IMR-90 (cell line): ENCODE data around the gene CHMP6. TPM values are rescaled to one million over a fixed set of nuclear protein-coding genes. Genes with fewer than 3 reads are reported as not detected.
A peak's percentile ranks its signal among the peaks of the same experiment; 100 is the strongest.

Experiments used
- ATAC-seq: fragments of 200-7000 bp; cut with Tn5 transposase; 2 replicates; pipeline ENCODE4 v1.9.1; 2020; ENCODE audit warnings: low read depth, mild to moderate bottlenecking, moderate library complexity
- BruUV-seq: library from RNA; stranded (reverse); fragments of 400-500 nt; replicated peaks from 2 replicates; lab custom pipeline; 2021; lab: Mats Ljungman, UMichigan
- CTCF ChIA-PET: fragments of 300-600 bp; formaldehyde crosslinking; extraction: SDS; loops from one replicate; lab custom pipeline; 2021; ENCODE audit warnings: antibody characterized with exemption; lab: Yijun Ruan, JAX
- POLR2A ChIA-PET: fragments of 300-600 bp; sonication (Branson Sonifier 250); formaldehyde crosslinking; loops from one replicate; lab custom pipeline; 2022; ENCODE audit warnings: antibody characterized with exemption; ENCODE audit not compliant: unreplicated experiment; lab: Charles Lee
- DNase-seq: peaks from one replicate; pipeline ENCODE4 v3.0.0; 2013
- H2AFZ ChIP-seq: replicated peaks from 2 replicates; pipeline ENCODE3; 2013; ENCODE audit warnings: low read length, mild to moderate bottlenecking; ENCODE audit not compliant: poor library complexity
- H2AK5ac ChIP-seq: 2 replicates; pipeline ENCODE4 v1.6.1; 2013; ENCODE audit warnings: low read depth, low read length, inconsistent platforms
- H2AK9ac ChIP-seq: replicated peaks from 2 replicates; pipeline ENCODE3; 2013; ENCODE audit warnings: mild to moderate bottlenecking, low read depth, low read length, moderate library complexity; ENCODE audit not compliant: poor library complexity
- H2BK120ac ChIP-seq: 2 replicates; pipeline ENCODE4 v1.6.1; 2013; ENCODE audit warnings: low read depth, low read length, inconsistent platforms
- H2BK15ac ChIP-seq: 3 replicates; pipeline ENCODE4 v1.6.1; 2013; ENCODE audit warnings: low read depth, low read length, inconsistent platforms
- H2BK20ac ChIP-seq: 2 replicates; pipeline ENCODE4 v1.6.1; 2013; ENCODE audit warnings: low read depth, mild to moderate bottlenecking, inconsistent platforms, low read length, moderate library complexity
- H2BK5ac ChIP-seq: 2 replicates; pipeline ENCODE4 v1.6.1; 2013; ENCODE audit warnings: mild to moderate bottlenecking, low read depth, low read length, inconsistent platforms; ENCODE audit not compliant: poor library complexity, severe bottlenecking
- H3K14ac ChIP-seq: replicated peaks from 2 replicates; pipeline ENCODE4 v1.6.1; 2013; ENCODE audit warnings: low read depth, low read length, inconsistent platforms
- H3K18ac ChIP-seq: 2 replicates; pipeline ENCODE4 v1.6.1; 2013; ENCODE audit warnings: low read depth, low read length, control low read depth
- H3K23ac ChIP-seq: 2 replicates; pipeline ENCODE4 v1.6.1; 2013; ENCODE audit warnings: low read depth, low read length, inconsistent platforms
- H3K27ac ChIP-seq: 2 replicates; pipeline ENCODE4 v1.5.1; 2013; ENCODE audit warnings: mild to moderate bottlenecking, control low read depth, low read length; ENCODE audit not compliant: insufficient read depth
- H3K27me3 ChIP-seq: 2 replicates; pipeline ENCODE4 v1.6.1; 2013; ENCODE audit warnings: low read length; ENCODE audit not compliant: control insufficient read depth, insufficient read depth
- H3K36me3 ChIP-seq: 2 replicates; pipeline ENCODE4 v1.6.1; 2013; ENCODE audit warnings: low read length, mixed read lengths; ENCODE audit not compliant: control insufficient read depth, insufficient read depth
- H3K4ac ChIP-seq: 2 replicates; pipeline ENCODE4 v1.6.1; 2013; ENCODE audit warnings: low read depth, low read length, inconsistent platforms
- H3K4me1 ChIP-seq: 2 replicates; pipeline ENCODE4 v1.6.1; 2013; ENCODE audit warnings: low read length, mixed read lengths; ENCODE audit not compliant: control insufficient read depth, insufficient read depth
- H3K4me2 ChIP-seq: 2 replicates; pipeline ENCODE4 v1.6.1; 2013; ENCODE audit warnings: low read depth, mild to moderate bottlenecking, control low read depth, low read length, moderate library complexity
- H3K4me3 ChIP-seq: 2 replicates; pipeline ENCODE4 v1.5.1; 2013; ENCODE audit warnings: low read depth, mild to moderate bottlenecking, control low read depth, low read length, moderate library complexity; ENCODE audit not compliant: insufficient read depth
- H3K56ac ChIP-seq: 2 replicates; pipeline ENCODE4 v1.6.1; 2013; ENCODE audit warnings: low read length, inconsistent platforms; ENCODE audit not compliant: insufficient read depth; ENCODE audit errors: extremely low read depth
- H3K79me1 ChIP-seq, 2 experiments: 2 replicates each; pipeline ENCODE4 v1.6.1; 2013; ENCODE audit warnings: low read length in 2 of 2, inconsistent platforms in 1 of 2, low read depth in 1 of 2
- H3K9ac ChIP-seq: 2 replicates; pipeline ENCODE4 v1.6.1; 2013; ENCODE audit warnings: low read depth, low read length, control low read depth
- H3K9me1 ChIP-seq: 2 replicates; pipeline ENCODE4 v1.6.1; 2013; ENCODE audit warnings: low read length, inconsistent platforms; ENCODE audit not compliant: insufficient read depth
- H3K9me3 ChIP-seq: 2 replicates; pipeline ENCODE4 v1.6.1; 2013; ENCODE audit warnings: low read length; ENCODE audit not compliant: control insufficient read depth, insufficient read depth
- H4K20me1 ChIP-seq: 2 replicates; pipeline ENCODE4 v1.6.1; 2013; ENCODE audit warnings: low read length, inconsistent platforms; ENCODE audit not compliant: insufficient read depth
- H4K5ac ChIP-seq: 2 replicates; pipeline ENCODE4 v1.6.1; 2013; ENCODE audit warnings: mild to moderate bottlenecking, low read depth, low read length, control low read depth
- H4K8ac ChIP-seq, 2 experiments: 2 replicates each; pipeline ENCODE4 v1.6.1; 2013; ENCODE audit warnings: low read depth in 2 of 2, low read length in 2 of 2, control low read depth in 1 of 2, inconsistent platforms in 1 of 2
- H4K91ac ChIP-seq: 2 replicates; pipeline ENCODE4 v1.6.1; 2013; ENCODE audit warnings: low read depth, low read length, inconsistent platforms; ENCODE audit not compliant: insufficient read depth
- CEBPB ChIP-seq: IDR thresholded peaks from 2 replicates; pipeline ENCODE4 v1.6.1; 2012; ENCODE audit warnings: low read depth, low read length, improper control_type of control experiment
- FOS ChIP-seq: fragments of 150-350 bp; IDR thresholded peaks from 2 replicates; pipeline ENCODE4 v1.6.1; 2016; ENCODE audit warnings: low read depth, low read length
- MXI1 ChIP-seq: IDR thresholded peaks from 2 replicates; pipeline ENCODE4 v1.6.1; 2012; ENCODE audit warnings: low read depth, mild to moderate bottlenecking, low read length, moderate library complexity, borderline replicate concordance
- RAD21 ChIP-seq: IDR thresholded peaks from 2 replicates; pipeline ENCODE4 v1.6.1; 2012; ENCODE audit warnings: low read length, improper control_type of control experiment
- RCOR1 ChIP-seq: IDR thresholded peaks from 2 replicates; pipeline ENCODE4 v1.6.1; 2012; ENCODE audit warnings: mild to moderate bottlenecking, low read length, improper control_type of control experiment; ENCODE audit not compliant: insufficient replicate concordance
- SMC3 ChIP-seq: fragments of 150-350 bp; IDR thresholded peaks from 2 replicates; pipeline ENCODE4 v1.6.1; 2016; ENCODE audit warnings: low read depth, mild to moderate bottlenecking, antibody characterized with exemption, low read length, moderate library complexity
- WGBS, 2 experiments: methylation state at CpG; one replicate each; pipeline versions ENCODE4 v1.1.5 to v1.1.7; 2013; ENCODE audit warnings: missing lambda C conversion rate in 2 of 2; ENCODE audit not compliant: insufficient read length in 1 of 2; ENCODE audit errors: extremely low coverage in 2 of 2; 5-methylcytosine and 5-hydroxymethylcytosine counted together
- dilution Hi-C: fragments of 300-500 bp; cut with HindIII; formaldehyde crosslinking; loops from one replicate; pipeline ENCODE4 v1.14.3; 2018; ENCODE audit warnings: low sequenced_read_pairs; ENCODE audit not compliant: unreplicated experiment
- in situ Hi-C: fragments of 300-500 bp; cut with MboI; formaldehyde crosslinking; loops from 3 replicates; pipeline ENCODE4 v1.14.3; 2019; ENCODE audit warnings: low sequenced_read_pairs, inconsistent platforms, mixed read lengths
- intact Hi-C: fragments of 100-400 bp; cut with micrococcal nuclease; formaldehyde crosslinking; loops from 2 replicates; pipeline ENCODE4 v1.10.0; 2022
- polyA plus RNA-seq, 3 experiments: library from polyadenylated mRNA; depleted of rRNA; stranded (reverse); fragments of >200 nt; gene quantifications; 2 replicates each; pipeline ENCODE4 v1.2.3, GENCODE V29; 2012; ENCODE audit warnings: low replicate concordance in 1 of 3
- total RNA-seq: library from RNA; depleted of rRNA; stranded (reverse); fragments of >200 nt; gene quantifications from 2 replicates; pipeline ENCODE4 v1.2.3, GENCODE V29; 2012
- TF ChIP-seq, protein P1 (sequence below): conservative IDR thresholded peaks from 2 replicates; pipeline ENCODE4 v1.5.1; 2012; ENCODE audit warnings: mild to moderate bottlenecking, low read depth, low read length, improper control_type of control experiment
- TF ChIP-seq, protein P2 (sequence below): fragments of 150-350 bp; IDR thresholded peaks from 2 replicates; pipeline ENCODE4 v1.6.1; 2017; ENCODE audit warnings: mild to moderate bottlenecking, antibody characterized with exemption, low read length, low read depth
- TF ChIP-seq, protein P3 (sequence below): fragments of 150-350 bp; IDR thresholded peaks from 2 replicates; pipeline ENCODE4 v1.6.1; 2016; ENCODE audit warnings: low read depth, mild to moderate bottlenecking, low read length, moderate library complexity, borderline replicate concordance

CHMP6 gene
- total and polyA plus RNA-seq, 2 of the 4 experiments (the other 2 are of a cell fraction) = 5.0 to 40.3 TPM

DNA sequence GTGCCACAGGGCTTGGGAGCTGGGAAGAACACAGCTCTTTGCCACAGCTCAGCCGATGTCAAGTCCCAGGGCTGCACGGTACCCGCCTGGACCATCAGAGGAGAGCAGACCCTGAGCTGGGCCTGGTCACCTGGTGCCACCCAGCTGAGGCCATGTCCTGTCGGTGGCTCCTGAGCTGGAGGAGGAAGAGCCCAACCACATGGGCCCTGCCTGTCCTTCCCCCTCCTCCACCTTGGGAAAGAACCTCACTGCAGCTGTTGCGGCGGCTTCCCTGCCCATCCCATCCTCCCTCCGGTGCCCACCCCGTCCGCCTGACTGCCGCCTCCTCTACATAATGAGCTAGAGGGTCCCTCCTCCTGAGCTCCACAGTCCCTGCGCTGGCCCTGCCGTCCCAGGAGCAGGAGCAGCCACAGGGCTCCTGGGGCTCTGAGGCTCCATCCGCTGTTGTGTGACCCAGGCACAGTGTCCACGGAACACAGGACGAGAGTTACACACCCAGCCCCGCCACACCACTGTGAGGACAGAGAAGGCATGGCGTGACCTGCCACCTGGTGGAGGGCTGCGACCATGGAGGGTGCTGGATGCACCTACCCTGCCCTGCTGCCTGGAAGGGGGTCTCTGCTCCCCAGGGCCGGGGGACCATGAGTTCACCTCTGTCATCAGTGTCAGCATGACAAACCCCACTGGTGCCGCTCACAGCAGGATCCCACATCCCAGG, 21.4 kb upstream of the CHMP6 start:
- no peaks in the 10 kb centered on the region for H3K27me3 ChIP-seq
- no peak overlapping the region for H2BK5ac ChIP-seq
- in situ Hi-C loops (no loop called here), intact Hi-C loops (no loop called here), dilution Hi-C loops (no loop called here)
- ChIA-PET POLR2A (no interaction called here), CTCF (interaction anchor here (0.6 kb wide), 1 partner anchor 12 kb away, joined by 4 read pairs; no protein-coding TSS in a partner anchor)
- no peak overlapping the region for H3K4ac ChIP-seq
- DNase-seq (no peak), ATAC-seq (peak; percentile 55)
- H3K56ac ChIP-seq = no peak overlapping the region
- no peak overlapping the region for H3K27ac ChIP-seq
- no peaks in the 10 kb centered on the region for H3K9me3 ChIP-seq
- 0 out of 2 replicates have a peak overlapping the region, but pooled peaks have one; percentile 9 for H2AK5ac ChIP-seq
- H3K36me3 ChIP-seq = no peaks in the 10 kb centered on the region; the same call in 1 of the 2 replicates
- peaks cover 8% of the 10 kb centered on the region for H3K4me1 ChIP-seq
- no TSS peak for BruUV-seq
- no peak overlapping the region for H3K14ac ChIP-seq
- no peak overlapping the region for H2BK20ac ChIP-seq
- 61% methylated on average over 12 of the region's 20 CpGs; no CpG with 5 or more reads in 1 of the 2 experiments for WGBS, 2 experiments
- no peaks in the 10 kb centered on the region for H3K79me1 ChIP-seq
- H2BK15ac ChIP-seq = no peak overlapping the region
- no peak overlapping the region for H4K8ac ChIP-seq
- H2BK120ac ChIP-seq = 0 out of 2 replicates have a peak overlapping the region, but pooled peaks have one; percentile 8
- no peak overlapping the region for H3K9ac ChIP-seq
- H3K23ac ChIP-seq = peak overlapping the region; percentile 27
- H3K4me2 ChIP-seq = no peak overlapping the region
- peak overlapping the region; percentile 43 for H2AFZ ChIP-seq
- no peak overlapping the region for H3K4me3 ChIP-seq
- no peaks in the 10 kb centered on the region for H4K20me1 ChIP-seq
- H4K91ac ChIP-seq = 0 out of 2 replicates have a peak overlapping the region, but pooled peaks have one; percentile 26
- H3K18ac ChIP-seq = no peak overlapping the region
- peak overlapping the region; percentile 65 for H2AK9ac ChIP-seq
- peaks cover 7% of the 10 kb centered on the region; the same call in 1 of the 2 replicates for H3K9me1 ChIP-seq
- TF ChIP-seq, protein P1, sequence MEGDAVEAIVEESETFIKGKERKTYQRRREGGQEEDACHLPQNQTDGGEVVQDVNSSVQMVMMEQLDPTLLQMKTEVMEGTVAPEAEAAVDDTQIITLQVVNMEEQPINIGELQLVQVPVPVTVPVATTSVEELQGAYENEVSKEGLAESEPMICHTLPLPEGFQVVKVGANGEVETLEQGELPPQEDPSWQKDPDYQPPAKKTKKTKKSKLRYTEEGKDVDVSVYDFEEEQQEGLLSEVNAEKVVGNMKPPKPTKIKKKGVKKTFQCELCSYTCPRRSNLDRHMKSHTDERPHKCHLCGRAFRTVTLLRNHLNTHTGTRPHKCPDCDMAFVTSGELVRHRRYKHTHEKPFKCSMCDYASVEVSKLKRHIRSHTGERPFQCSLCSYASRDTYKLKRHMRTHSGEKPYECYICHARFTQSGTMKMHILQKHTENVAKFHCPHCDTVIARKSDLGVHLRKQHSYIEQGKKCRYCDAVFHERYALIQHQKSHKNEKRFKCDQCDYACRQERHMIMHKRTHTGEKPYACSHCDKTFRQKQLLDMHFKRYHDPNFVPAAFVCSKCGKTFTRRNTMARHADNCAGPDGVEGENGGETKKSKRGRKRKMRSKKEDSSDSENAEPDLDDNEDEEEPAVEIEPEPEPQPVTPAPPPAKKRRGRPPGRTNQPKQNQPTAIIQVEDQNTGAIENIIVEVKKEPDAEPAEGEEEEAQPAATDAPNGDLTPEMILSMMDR = peak; percentile 30
- no peak for TF ChIP-seq SMC3
- TF ChIP-seq CEBPB = no peak
- TF ChIP-seq, protein P2, sequence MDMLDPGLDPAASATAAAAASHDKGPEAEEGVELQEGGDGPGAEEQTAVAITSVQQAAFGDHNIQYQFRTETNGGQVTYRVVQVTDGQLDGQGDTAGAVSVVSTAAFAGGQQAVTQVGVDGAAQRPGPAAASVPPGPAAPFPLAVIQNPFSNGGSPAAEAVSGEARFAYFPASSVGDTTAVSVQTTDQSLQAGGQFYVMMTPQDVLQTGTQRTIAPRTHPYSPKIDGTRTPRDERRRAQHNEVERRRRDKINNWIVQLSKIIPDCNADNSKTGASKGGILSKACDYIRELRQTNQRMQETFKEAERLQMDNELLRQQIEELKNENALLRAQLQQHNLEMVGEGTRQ = no peak
- TF ChIP-seq MXI1 = no peak
- no peak for TF ChIP-seq FOS
- TF ChIP-seq, protein P3, sequence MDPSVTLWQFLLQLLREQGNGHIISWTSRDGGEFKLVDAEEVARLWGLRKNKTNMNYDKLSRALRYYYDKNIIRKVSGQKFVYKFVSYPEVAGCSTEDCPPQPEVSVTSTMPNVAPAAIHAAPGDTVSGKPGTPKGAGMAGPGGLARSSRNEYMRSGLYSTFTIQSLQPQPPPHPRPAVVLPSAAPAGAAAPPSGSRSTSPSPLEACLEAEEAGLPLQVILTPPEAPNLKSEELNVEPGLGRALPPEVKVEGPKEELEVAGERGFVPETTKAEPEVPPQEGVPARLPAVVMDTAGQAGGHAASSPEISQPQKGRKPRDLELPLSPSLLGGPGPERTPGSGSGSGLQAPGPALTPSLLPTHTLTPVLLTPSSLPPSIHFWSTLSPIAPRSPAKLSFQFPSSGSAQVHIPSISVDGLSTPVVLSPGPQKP = no peak
- peak; percentile 47 for TF ChIP-seq RAD21
- TF ChIP-seq RCOR1 = no peak
- no peak overlapping the region for H4K5ac ChIP-seq
